RCC 7860 (cell line): ENCODE measurements around the gene CDKL4.
"Not testable (repeated sequence)": the region's sequence is repeated elsewhere in the genome, so short reads cannot be mapped to it uniquely, and the experiment has no call there.

Experiments used
- DNase-seq: peaks from one replicate; pipeline ENCODE4 v3.0.0-alpha.2; 2015; ENCODE audit warnings: low spot score
- FAIRE-seq: peaks from 2 replicates; lab custom pipeline; 2012; peaks lifted over from hg19 to GRCh38; lab: Jason Lieb, UNC

The CDKL4 gene

GRCh38 chr2:39145906-39146421, 97.8 kb downstream of the CDKL4 start:
- DNase-seq = no peak
- FAIRE-seq = no peak

- DNase-seq (no peak), FAIRE-seq (no peak)
Measured at GRCh38 chr2:39144416-39144815, 99.4 kb downstream of the CDKL4 start.

- no peak for FAIRE-seq
- DNase-seq = no peak
Measured at GRCh38 chr2:39142904-39143605, 100.7 kb downstream of the CDKL4 start.

- FAIRE-seq = no peak
- DNase-seq = no peak
Measured at GRCh38 chr2:39141334-39142271, 102.2 kb downstream of the CDKL4 start.

- FAIRE-seq, DNase-seq: not testable (repeated sequence)
Measured at GRCh38 chr2:39140948-39141333, 102.8 kb downstream of the CDKL4 start.

GRCh38 chr2:39140322-39140847, 103.4 kb downstream of the CDKL4 start:
- no peak for FAIRE-seq
- DNase-seq = no peak

- DNase-seq (no peak), FAIRE-seq (no peak)
Measured at GRCh38 chr2:39139511-39140237, 104.1 kb downstream of the CDKL4 start.

GRCh38 chr2:39138837-39139211, 104.9 kb downstream of the CDKL4 start:
- no peak for DNase-seq

GRCh38 chr2:39138187-39138836, 105.5 kb downstream of the CDKL4 start:
- not testable (repeated sequence) for FAIRE-seq, DNase-seq

More at GRCh38 chr2:39138837-39139211, 104.9 kb downstream of the CDKL4 start:
- FAIRE-seq = no peak

GRCh38 chr2:39136799-39137198, 107.0 kb downstream of the CDKL4 start:
- DNase-seq (no peak), FAIRE-seq (no peak)

- no peak for DNase-seq
- FAIRE-seq = no peak
Measured at GRCh38 chr2:39135690-39136259, 108.0 kb downstream of the CDKL4 start.

- DNase-seq (no peak), FAIRE-seq (no peak)
Measured at GRCh38 chr2:39133215-39133851, 110.4 kb downstream of the CDKL4 start.

- no peak for FAIRE-seq
- no peak for DNase-seq
Measured at GRCh38 chr2:39128919-39129391, 114.8 kb downstream of the CDKL4 start.

GRCh38 chr2:39127973-39128372, 115.8 kb downstream of the CDKL4 start:
- DNase-seq (no peak), FAIRE-seq (no peak)
